ENCODE data around the gene PPP1R7. TPM values are rescaled to one million over a fixed set of nuclear protein-coding genes. Genes with fewer than 3 reads are reported as not detected.

PPP1R7 gene
- total and polyA plus RNA-seq, 10 donors: 36.1 to 89.3 (median 48.8) TPM

GRCh38 chr2:241138471-241138870 lies 11.8 kb upstream of the PPP1R7 start:
- DNase-seq: no peak
- H3K27ac ChIP-seq: no peak overlapping the region
- peaks cover 0 to 74% (median 13%) of the 10 kb centered on the region in 6 donors for H3K36me3 ChIP-seq
- H3K27me3 ChIP-seq (replicated peaks in 1 of 7): no peaks in the 10 kb centered on the region
- intact Hi-C loops (cut with DNase I; ENCODE audit: low total_unique reads): no loop called here
- H3K4me1 ChIP-seq: no peaks in the 10 kb centered on the region
- 95 to 98% (median 95%) methylated on average over 16 of the region's 16 CpGs for WGBS, 5 donors
- TF ChIP-seq POLR2AphosphoS5 (IDR thresholded peaks at IDR 0.05): no peak
- no peak for TF ChIP-seq POLR2A (IDR thresholded peaks at IDR 0.05)
- TF ChIP-seq, protein P1, sequence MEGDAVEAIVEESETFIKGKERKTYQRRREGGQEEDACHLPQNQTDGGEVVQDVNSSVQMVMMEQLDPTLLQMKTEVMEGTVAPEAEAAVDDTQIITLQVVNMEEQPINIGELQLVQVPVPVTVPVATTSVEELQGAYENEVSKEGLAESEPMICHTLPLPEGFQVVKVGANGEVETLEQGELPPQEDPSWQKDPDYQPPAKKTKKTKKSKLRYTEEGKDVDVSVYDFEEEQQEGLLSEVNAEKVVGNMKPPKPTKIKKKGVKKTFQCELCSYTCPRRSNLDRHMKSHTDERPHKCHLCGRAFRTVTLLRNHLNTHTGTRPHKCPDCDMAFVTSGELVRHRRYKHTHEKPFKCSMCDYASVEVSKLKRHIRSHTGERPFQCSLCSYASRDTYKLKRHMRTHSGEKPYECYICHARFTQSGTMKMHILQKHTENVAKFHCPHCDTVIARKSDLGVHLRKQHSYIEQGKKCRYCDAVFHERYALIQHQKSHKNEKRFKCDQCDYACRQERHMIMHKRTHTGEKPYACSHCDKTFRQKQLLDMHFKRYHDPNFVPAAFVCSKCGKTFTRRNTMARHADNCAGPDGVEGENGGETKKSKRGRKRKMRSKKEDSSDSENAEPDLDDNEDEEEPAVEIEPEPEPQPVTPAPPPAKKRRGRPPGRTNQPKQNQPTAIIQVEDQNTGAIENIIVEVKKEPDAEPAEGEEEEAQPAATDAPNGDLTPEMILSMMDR (IDR thresholded peaks at IDR 0.05 in 8 of 11, conservative IDR thresholded peaks at IDR 0.05 in 3 of 11): no peak
- no peaks in the 10 kb centered on the region for H3K9me3 ChIP-seq
- H3K4me3 ChIP-seq: no peak overlapping the region

- Histone ChIP-seq H3K4me3 (no peak overlapping the region), H3K9me3 (no peaks in the 10 kb centered on the region), H3K27me3 (replicated peaks in 1 of 7) (no peaks in the 10 kb centered on the region), H3K4me1 (no peaks in the 10 kb centered on the region), H3K27ac (no peak overlapping the region), H3K36me3 (peaks cover 0 to 68% (median 13%) of the 10 kb centered on the region in 6 donors)
- DNase-seq: peak; percentile 67
- WGBS, 5 donors: 95 to 96% (median 95%) methylated on average over 14 to 24 of the region's 24 CpGs
- intact Hi-C loops (cut with DNase I; ENCODE audit: low total_unique reads): no loop called here
- TF ChIP-seq POLR2A (IDR thresholded peaks at IDR 0.05) (no peak), POLR2AphosphoS5 (IDR thresholded peaks at IDR 0.05) (no peak)
- TF ChIP-seq, protein P1 (IDR thresholded peaks at IDR 0.05 in 8 of 11, conservative IDR thresholded peaks at IDR 0.05 in 3 of 11): no peak
Measured at GRCh38 chr2:241139531-241140444, 10.5 kb upstream of the PPP1R7 start.

DNA sequence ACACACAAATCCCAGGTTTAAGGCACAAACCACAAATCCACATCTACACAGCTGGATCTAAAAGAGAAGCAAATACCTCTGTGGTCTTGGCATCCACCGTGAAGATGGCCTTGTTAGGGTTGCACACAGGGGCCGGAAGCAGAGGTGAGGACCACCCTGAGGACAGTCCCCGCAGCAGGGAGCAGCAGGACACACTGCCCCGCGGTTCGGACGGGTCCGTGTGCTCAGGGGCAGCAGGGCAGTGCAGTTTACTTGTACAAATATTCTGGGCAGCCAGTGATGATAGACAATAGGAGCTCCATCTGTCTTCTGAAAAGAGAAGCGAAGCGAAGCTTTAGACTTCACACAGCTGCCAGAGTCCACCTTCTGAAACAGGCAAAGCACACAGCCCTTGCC lies 9.8 kb upstream of the PPP1R7 start:
- TF ChIP-seq, protein P1 (IDR thresholded peaks at IDR 0.05 in 8 of 11, conservative IDR thresholded peaks at IDR 0.05 in 3 of 11): no peak
- no peak for TF ChIP-seq POLR2A (IDR thresholded peaks at IDR 0.05)
- TF ChIP-seq POLR2AphosphoS5 (IDR thresholded peaks at IDR 0.05): no peak
- H3K4me3 ChIP-seq: no peak overlapping the region
- H3K36me3 ChIP-seq: peaks cover 0 to 64% (median 13%) of the 10 kb centered on the region in 6 donors
- 95 to 99% (median 97%) methylated on average over 10 of the region's 10 CpGs for WGBS, 5 donors
- no peak overlapping the region for H3K27ac ChIP-seq
- no peaks in the 10 kb centered on the region for H3K27me3 ChIP-seq (replicated peaks in 1 of 7)
- peak; percentile 29 for DNase-seq
- intact Hi-C loops (cut with DNase I; ENCODE audit: low total_unique reads): no loop called here
- no peaks in the 10 kb centered on the region for H3K9me3 ChIP-seq
- no peaks in the 10 kb centered on the region for H3K4me1 ChIP-seq

DNA sequence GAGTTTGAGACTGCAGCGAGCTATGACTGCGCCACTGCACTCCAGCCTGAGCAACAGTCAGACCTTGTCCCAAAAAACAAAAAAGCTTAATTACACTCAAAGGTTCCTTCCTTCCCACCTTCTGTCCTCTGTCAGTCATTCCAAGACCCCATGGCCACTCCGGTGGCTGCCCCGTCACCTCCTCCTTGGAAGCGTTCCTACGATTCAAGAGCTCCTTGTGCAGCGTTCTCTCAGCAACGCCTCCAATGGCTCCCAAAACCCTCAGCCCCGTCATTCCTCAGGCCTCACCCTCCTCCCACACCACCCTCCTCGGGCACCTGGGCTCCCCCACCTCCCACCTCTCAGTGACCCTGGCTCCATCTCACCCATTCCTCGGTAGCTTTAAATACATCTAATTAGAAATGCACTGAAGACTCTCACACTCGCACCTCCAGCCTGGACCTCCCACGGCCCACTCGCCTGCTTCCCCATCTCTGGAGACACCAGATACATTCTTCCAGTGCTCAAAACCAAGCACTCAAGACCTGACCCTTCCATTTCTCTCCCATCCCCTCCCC lies 9.0 kb upstream of the PPP1R7 start:
- Histone ChIP-seq H3K4me3 (no peak overlapping the region), H3K4me1 (no peaks in the 10 kb centered on the region), H3K27ac (no peak overlapping the region), H3K36me3 (peaks cover 0 to 55% (median 11%) of the 10 kb centered on the region in 6 donors), H3K27me3 (replicated peaks in 1 of 7) (no peaks in the 10 kb centered on the region), H3K9me3 (no peaks in the 10 kb centered on the region)
- peak; percentile 60 for DNase-seq
- TF ChIP-seq POLR2A (IDR thresholded peaks at IDR 0.05) (no peak), POLR2AphosphoS5 (IDR thresholded peaks at IDR 0.05) (no peak)
- TF ChIP-seq, protein P1 (IDR thresholded peaks at IDR 0.05 in 8 of 11, conservative IDR thresholded peaks at IDR 0.05 in 3 of 11): no peak
- intact Hi-C loops (cut with DNase I; ENCODE audit: low total_unique reads): no loop called here
- WGBS, 5 donors: 90 to 97% (median 97%) methylated on average over 14 of the region's 14 CpGs
